Activated naive CD4-positive, alpha-beta T cell (primary cell): ENCODE results near the gene UBL4A.

Experiments
- DNase-seq, 4 experiments: peaks; one replicate each; lab custom pipeline; 2025; lab: John Stamatoyannopoulos, UW

UBL4A gene

GRCh38 chrX:154481911-154482601 lies 4.4 kb downstream of the UBL4A start:
- DNase-seq: no peak

GRCh38 chrX:154481195-154481594 lies 5.2 kb downstream of the UBL4A start:
- DNase-seq: no peak

- DNase-seq: peak; percentile 79 to 92 (median 86)
Measured at GRCh38 chrX:154478728-154479622, 7.4 kb downstream of the UBL4A start, which contains the start of gene LAGE3. TSS of gene LAGE3 (minus strand) at chrX:154479281. CDS start at chrX:154478915, 366 bp downstream.

GRCh38 chrX:154477891-154478477 lies 8.4 kb downstream of the UBL4A start:
- DNase-seq: no peak

GRCh38 chrX:154476821-154477220 lies 9.6 kb downstream of the UBL4A start:
- no peak for DNase-seq

GRCh38 chrX:154473683-154474082 lies 12.7 kb downstream of the UBL4A start:
- no peak for DNase-seq

- DNase-seq: no peak
Measured at GRCh38 chrX:154472685-154473632, 13.5 kb downstream of the UBL4A start.

- DNase-seq: no peak
Measured at GRCh38 chrX:154471839-154472684, 14.4 kb downstream of the UBL4A start.

- no peak for DNase-seq
Measured at GRCh38 chrX:154470914-154471568, 15.4 kb downstream of the UBL4A start.

- no peak for DNase-seq
Measured at GRCh38 chrX:154470434-154470833, 16.0 kb downstream of the UBL4A start.

GRCh38 chrX:154469880-154470279 lies 16.5 kb downstream of the UBL4A start:
- no peak for DNase-seq

- DNase-seq: no peak
Measured at GRCh38 chrX:154469114-154469513, 17.3 kb downstream of the UBL4A start.

GRCh38 chrX:154468217-154468616 lies 18.2 kb downstream of the UBL4A start:
- DNase-seq: no peak

- DNase-seq: no peak
Measured at GRCh38 chrX:154467556-154467955, 18.9 kb downstream of the UBL4A start.

GRCh38 chrX:154466907-154467306 lies 19.5 kb downstream of the UBL4A start:
- no peak for DNase-seq

GRCh38 chrX:154466036-154466435 lies 20.4 kb downstream of the UBL4A start:
- DNase-seq: no peak

GRCh38 chrX:154465601-154466000 lies 20.8 kb downstream of the UBL4A start:
- DNase-seq: no peak

- DNase-seq: no peak
Measured at GRCh38 chrX:154464806-154465365, 21.5 kb downstream of the UBL4A start.

GRCh38 chrX:154463611-154464220 lies 22.7 kb downstream of the UBL4A start:
- DNase-seq: no peak
